SU-DHL-6 (cell line): ENCODE data around the gene RGS19.

ENCODE experiments used
- H2AFZ ChIP-seq: fragments of 200-600 bp; sonication (generic); 2 replicates; pipeline ENCODE4 v1.6.1; 2014; ENCODE audit warnings: low read depth, mild to moderate bottlenecking, moderate library complexity, mixed read lengths, antibody characterized with exemption, low read length; ENCODE audit not compliant: severe bottlenecking
- H3F3A ChIP-seq: fragments of 200-600 bp; shearing (Covaris generic); 2 replicates; pipeline ENCODE4 v1.6.0; 2016; ENCODE audit warnings: antibody characterized with exemption, mild to moderate bottlenecking; ENCODE audit not compliant: insufficient read depth
- H3K27ac ChIP-seq: fragments of 200-600 bp; sonication (generic); 2 replicates; pipeline ENCODE4 v1.5.1; 2016; ENCODE audit warnings: low read depth, mild to moderate bottlenecking, low read length, moderate library complexity, mixed read lengths
- H3K27me3 ChIP-seq: fragments of 200-600 bp; sonication (generic), shearing (Covaris generic); 2 replicates; pipeline ENCODE4 v1.6.0; 2014; ENCODE audit warnings: mild to moderate bottlenecking, low read length
- H3K36me3 ChIP-seq: fragments of 200-600 bp; sonication (generic); 2 replicates; pipeline ENCODE4 v1.6.1; 2014; ENCODE audit warnings: mild to moderate bottlenecking, low read length, mixed read lengths
- H3K4me2 ChIP-seq: fragments of 300-600, 200-600 bp; shearing (Covaris generic), sonication (generic); 2 replicates; pipeline ENCODE4 v1.6.0; 2014; ENCODE audit warnings: low read length, low read depth, mild to moderate bottlenecking; ENCODE audit not compliant: poor library complexity, severe bottlenecking
- H3K4me3 ChIP-seq: fragments of 200-600 bp; sonication (generic); 2 replicates; pipeline ENCODE4 v1.5.1; 2014; ENCODE audit warnings: antibody characterized with exemption, low read length, mild to moderate bottlenecking, mixed read lengths; ENCODE audit not compliant: insufficient read depth, poor library complexity, severe bottlenecking
- H3K79me2 ChIP-seq: fragments of 200-600 bp; sonication (generic); 2 replicates; pipeline ENCODE4 v1.6.1; 2014; ENCODE audit warnings: mild to moderate bottlenecking, low read length, moderate library complexity; ENCODE audit not compliant: insufficient read depth
- H3K9ac ChIP-seq: fragments of 200-600 bp; sonication (generic); 2 replicates; pipeline ENCODE4 v1.7.0; 2014; ENCODE audit warnings: mild to moderate bottlenecking, low read length
- H3K9me2 ChIP-seq: fragments of 200-600 bp; sonication (generic); replicated peaks from 2 replicates; pipeline ENCODE4 v1.6.1; 2014; ENCODE audit warnings: low read length; ENCODE audit not compliant: insufficient read depth
- H3K9me3 ChIP-seq: fragments of 200-600 bp; sonication (generic); 2 replicates; pipeline ENCODE4 v1.6.1; 2014; ENCODE audit warnings: low read length, mixed read lengths; ENCODE audit not compliant: insufficient read depth
- H4K20me1 ChIP-seq: fragments of 200-600 bp; sonication (generic); 2 replicates; pipeline ENCODE4 v1.6.1; 2014; ENCODE audit warnings: low read depth, mild to moderate bottlenecking, antibody characterized with exemption, low read length, moderate library complexity, mixed read lengths
- EZH2phosphoT487 ChIP-seq: fragments of 200-600 bp; sonication (generic), shearing (Covaris generic); conservative IDR thresholded peaks from 2 replicates; pipeline ENCODE4 v1.6.1; 2018; ENCODE audit warnings: mild to moderate bottlenecking, antibody characterized with exemption, low read length, moderate library complexity, mixed read lengths
- TF ChIP-seq, protein P1 (sequence below): fragments of 200-600 bp; sonication (generic); IDR thresholded peaks from one replicate; pipeline ENCODE4 v1.5.1; 2017; ENCODE audit warnings: antibody characterized with exemption, mild to moderate bottlenecking, low read length, moderate library complexity; ENCODE audit not compliant: insufficient read depth, poor library complexity, severe bottlenecking

The RGS19 gene

DNA sequence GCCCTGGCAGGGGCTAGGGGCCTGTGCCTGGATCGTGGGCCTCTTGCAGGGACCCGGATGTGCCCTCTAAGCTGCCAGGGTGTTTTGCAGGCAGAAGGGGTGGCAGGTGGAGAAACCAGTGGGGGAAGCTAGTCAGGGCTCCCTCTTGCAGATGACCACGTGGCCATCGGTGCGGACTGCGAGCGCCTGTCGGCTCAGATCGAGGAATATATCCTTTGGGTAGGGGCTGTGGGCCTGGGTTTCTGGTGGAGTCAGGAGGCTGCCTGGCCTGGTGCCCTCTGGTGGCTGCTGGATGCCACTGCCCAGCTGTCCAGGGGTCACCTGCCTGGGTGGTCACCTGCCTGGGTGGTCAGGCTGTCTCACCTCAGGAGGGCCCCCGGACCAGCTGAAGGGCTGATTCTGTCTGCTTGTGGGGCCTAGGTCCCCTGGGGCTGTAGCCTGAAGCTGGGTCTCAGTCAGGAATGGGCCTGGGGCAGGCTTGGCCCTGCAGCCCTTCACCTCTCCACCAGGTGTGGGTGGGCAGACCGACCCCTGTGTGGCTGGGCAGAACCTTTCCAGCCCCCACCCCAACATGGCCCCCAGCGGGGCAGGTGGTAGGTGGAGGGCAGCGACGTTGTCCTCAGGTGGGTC, 9.6 kb downstream of the RGS19 start:
- no peaks in the 10 kb centered on the region for H3F3A ChIP-seq
- H3K9me3 ChIP-seq = no peaks in the 10 kb centered on the region
- H3K4me2 ChIP-seq = no peak overlapping the region
- H3K9me2 ChIP-seq = no peaks in the 10 kb centered on the region
- H2AFZ ChIP-seq = no peak overlapping the region
- H3K9ac ChIP-seq = no peak overlapping the region
- no peaks in the 10 kb centered on the region for H3K79me2 ChIP-seq
- H3K27me3 ChIP-seq = no peaks in the 10 kb centered on the region
- H3K27ac ChIP-seq = no peak overlapping the region
- no peak for TF ChIP-seq EZH2phosphoT487
- TF ChIP-seq, protein P1, sequence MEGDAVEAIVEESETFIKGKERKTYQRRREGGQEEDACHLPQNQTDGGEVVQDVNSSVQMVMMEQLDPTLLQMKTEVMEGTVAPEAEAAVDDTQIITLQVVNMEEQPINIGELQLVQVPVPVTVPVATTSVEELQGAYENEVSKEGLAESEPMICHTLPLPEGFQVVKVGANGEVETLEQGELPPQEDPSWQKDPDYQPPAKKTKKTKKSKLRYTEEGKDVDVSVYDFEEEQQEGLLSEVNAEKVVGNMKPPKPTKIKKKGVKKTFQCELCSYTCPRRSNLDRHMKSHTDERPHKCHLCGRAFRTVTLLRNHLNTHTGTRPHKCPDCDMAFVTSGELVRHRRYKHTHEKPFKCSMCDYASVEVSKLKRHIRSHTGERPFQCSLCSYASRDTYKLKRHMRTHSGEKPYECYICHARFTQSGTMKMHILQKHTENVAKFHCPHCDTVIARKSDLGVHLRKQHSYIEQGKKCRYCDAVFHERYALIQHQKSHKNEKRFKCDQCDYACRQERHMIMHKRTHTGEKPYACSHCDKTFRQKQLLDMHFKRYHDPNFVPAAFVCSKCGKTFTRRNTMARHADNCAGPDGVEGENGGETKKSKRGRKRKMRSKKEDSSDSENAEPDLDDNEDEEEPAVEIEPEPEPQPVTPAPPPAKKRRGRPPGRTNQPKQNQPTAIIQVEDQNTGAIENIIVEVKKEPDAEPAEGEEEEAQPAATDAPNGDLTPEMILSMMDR = peak; percentile 85
- H4K20me1 ChIP-seq = no peaks in the 10 kb centered on the region
- H3K36me3 ChIP-seq = no peaks in the 10 kb centered on the region
- H3K4me3 ChIP-seq = no peak overlapping the region

DNA sequence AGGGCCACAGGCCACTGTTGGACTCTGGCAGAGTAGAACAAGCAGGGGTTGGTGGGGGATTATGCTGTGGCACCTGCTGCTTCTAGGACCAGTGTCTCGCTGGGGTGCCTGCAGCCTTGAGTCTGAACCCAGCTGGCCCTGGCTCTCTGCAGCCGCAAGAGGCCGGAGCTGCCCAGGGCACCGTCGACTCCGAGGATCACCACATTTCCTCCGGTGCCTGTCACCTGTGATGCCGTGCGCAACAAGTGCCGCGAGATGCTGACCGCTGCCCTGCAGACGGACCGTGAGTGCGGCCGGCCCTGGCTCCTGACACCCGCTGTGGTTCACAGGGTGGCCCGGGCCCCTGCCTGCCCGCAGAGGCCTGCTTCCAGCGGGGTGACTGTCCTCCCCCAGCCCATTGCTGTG, 10.1 kb downstream of the RGS19 start:
- H3K27ac ChIP-seq = no peak overlapping the region
- H3K4me3 ChIP-seq = no peak overlapping the region
- H3F3A ChIP-seq = no peaks in the 10 kb centered on the region
- no peaks in the 10 kb centered on the region for H3K9me3 ChIP-seq
- no peaks in the 10 kb centered on the region for H3K36me3 ChIP-seq
- no peaks in the 10 kb centered on the region for H4K20me1 ChIP-seq
- H3K9me2 ChIP-seq = no peaks in the 10 kb centered on the region
- H3K4me2 ChIP-seq = no peak overlapping the region
- no peaks in the 10 kb centered on the region for H3K79me2 ChIP-seq
- TF ChIP-seq EZH2phosphoT487 = no peak
- TF ChIP-seq, protein P1 = no peak
- H2AFZ ChIP-seq = no peak overlapping the region
- H3K27me3 ChIP-seq = no peaks in the 10 kb centered on the region
- no peak overlapping the region for H3K9ac ChIP-seq

DNA sequence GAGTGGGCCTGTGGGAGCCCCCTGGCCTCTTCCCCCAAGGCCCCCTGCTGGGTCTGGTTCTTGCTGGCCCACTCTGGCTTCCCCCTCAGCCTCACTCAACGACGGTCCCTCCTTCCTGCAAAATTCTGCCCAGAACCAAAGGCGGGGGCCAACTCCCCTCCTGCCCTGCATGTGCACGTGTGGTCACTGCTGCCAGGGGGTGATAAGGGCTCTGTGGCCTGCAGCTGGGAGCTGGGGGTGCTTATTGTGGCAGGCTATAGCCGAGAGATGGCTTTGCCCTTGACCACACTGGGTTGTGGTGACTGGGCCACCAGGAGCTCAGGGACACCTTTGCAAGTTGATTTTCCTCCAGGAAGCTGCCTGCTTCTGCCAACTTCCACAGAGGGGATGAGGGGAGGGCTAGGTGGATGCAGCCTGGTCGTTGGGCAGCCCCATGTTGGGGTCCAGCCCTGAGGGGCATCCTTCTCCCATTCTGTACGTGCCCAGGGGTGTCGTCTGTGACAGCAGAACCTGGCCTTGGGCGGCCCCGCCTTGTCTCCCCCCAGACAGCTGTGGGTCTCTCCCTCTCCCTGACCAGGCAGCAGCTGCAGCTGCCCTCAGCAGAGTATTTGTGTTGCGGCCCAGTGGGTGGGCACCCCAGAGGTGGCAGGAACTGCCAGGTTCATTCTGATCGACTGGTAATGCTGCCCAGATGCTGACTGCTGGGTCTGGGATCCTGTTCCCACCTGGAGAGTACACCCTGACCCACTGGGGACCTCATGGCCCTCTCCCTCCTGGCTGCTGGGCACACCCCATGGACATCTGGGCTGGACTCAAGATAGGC, 10.7 kb downstream of the RGS19 start:
- Histone ChIP-seq H2AFZ (no peak overlapping the region), H3K9me3 (no peaks in the 10 kb centered on the region), H3K36me3 (no peaks in the 10 kb centered on the region), H4K20me1 (no peaks in the 10 kb centered on the region), H3F3A (no peaks in the 10 kb centered on the region), H3K4me2 (no peak overlapping the region), H3K9ac (no peak overlapping the region), H3K4me3 (no peak overlapping the region), H3K79me2 (no peaks in the 10 kb centered on the region), H3K9me2 (no peaks in the 10 kb centered on the region), H3K27ac (no peak overlapping the region), H3K27me3 (no peaks in the 10 kb centered on the region)
- TF ChIP-seq, protein P1 = no peak
- no peak for TF ChIP-seq EZH2phosphoT487
